ENCODE results near the gene TJP3.

TJP3 gene

GRCh38 chr19:3776479-3777040, 68.4 kb downstream of the TJP3 start:
- Histone ChIP-seq H3K36me3 (ENCODE audit: control insufficient read depth, insufficient read depth, low read length) (no peaks in the 10 kb centered on the region), H3K4me3 (replicated peaks; ENCODE audit: low read depth, low read length) (no peak overlapping the region), H3K27me3 (replicated peaks; ENCODE audit: control insufficient read depth, insufficient read depth, low read length) (no peaks in the 10 kb centered on the region)
- DNase-seq (ENCODE audit: extremely low read depth, insufficient read length) = no peak
- no peak for TF ChIP-seq CTCF (IDR thresholded peaks at IDR 0.05; ENCODE audit: insufficient read depth, low read length, poor library complexity, severe bottlenecking)

- H3K36me3 ChIP-seq (ENCODE audit: control insufficient read depth, insufficient read depth, low read length) = no peaks in the 10 kb centered on the region
- no peak overlapping the region for H3K4me3 ChIP-seq (replicated peaks; ENCODE audit: low read depth, low read length)
- TF ChIP-seq CTCF (IDR thresholded peaks at IDR 0.05; ENCODE audit: insufficient read depth, low read length, poor library complexity, severe bottlenecking) = no peak
Observed at GRCh38 chr19:3778104-3778867, 70.1 kb downstream of the TJP3 start.

GRCh38 chr19:3778899-3779723, 70.9 kb downstream of the TJP3 start:
- H3K36me3 ChIP-seq (ENCODE audit: control insufficient read depth, insufficient read depth, low read length) = no peaks in the 10 kb centered on the region
- H3K4me3 ChIP-seq (replicated peaks; ENCODE audit: low read depth, low read length) = no peak overlapping the region
- no peak for DNase-seq (ENCODE audit: extremely low read depth, insufficient read length)
- no peaks in the 10 kb centered on the region for H3K27me3 ChIP-seq (replicated peaks; ENCODE audit: control insufficient read depth, insufficient read depth, low read length)
- TF ChIP-seq CTCF (IDR thresholded peaks at IDR 0.05; ENCODE audit: insufficient read depth, low read length, poor library complexity, severe bottlenecking) = no peak

More at GRCh38 chr19:3778104-3778867, 70.1 kb downstream of the TJP3 start:
- DNase-seq (ENCODE audit: extremely low read depth, insufficient read length) = no peak
- H3K27me3 ChIP-seq (replicated peaks; ENCODE audit: control insufficient read depth, insufficient read depth, low read length) = no peaks in the 10 kb centered on the region

- no peak overlapping the region for H3K4me3 ChIP-seq (replicated peaks; ENCODE audit: low read depth, low read length)
- no peaks in the 10 kb centered on the region for H3K27me3 ChIP-seq (replicated peaks; ENCODE audit: control insufficient read depth, insufficient read depth, low read length)
- no peak for TF ChIP-seq CTCF (IDR thresholded peaks at IDR 0.05; ENCODE audit: insufficient read depth, low read length, poor library complexity, severe bottlenecking)
- no peaks in the 10 kb centered on the region for H3K36me3 ChIP-seq (ENCODE audit: control insufficient read depth, insufficient read depth, low read length)
- DNase-seq (ENCODE audit: extremely low read depth, insufficient read length) = no peak
Observed at GRCh38 chr19:3780786-3781304, 72.7 kb downstream of the TJP3 start.

- no peak overlapping the region for H3K4me3 ChIP-seq (replicated peaks; ENCODE audit: low read depth, low read length)
- TF ChIP-seq CTCF (IDR thresholded peaks at IDR 0.05; ENCODE audit: insufficient read depth, low read length, poor library complexity, severe bottlenecking) = no peak
- no peaks in the 10 kb centered on the region for H3K36me3 ChIP-seq (ENCODE audit: control insufficient read depth, insufficient read depth, low read length)
- no peak for DNase-seq (ENCODE audit: extremely low read depth, insufficient read length)
- H3K27me3 ChIP-seq (replicated peaks; ENCODE audit: control insufficient read depth, insufficient read depth, low read length) = no peaks in the 10 kb centered on the region
Observed at GRCh38 chr19:3781603-3782002, 73.4 kb downstream of the TJP3 start.
